Hippocampal formation (tissue), 2 donors: Measurements from ENCODE around the gene GNG4.
A peak's percentile ranks its signal among the peaks of the same experiment; 100 is the strongest.
"Not testable (repeated sequence)": the region's sequence is repeated elsewhere in the genome, so short reads cannot be mapped to it uniquely, and the experiment has no call there.

Source experiments
- DNase-seq, 2 donors: peaks; one replicate each; lab custom pipeline; 2025; lab: John Stamatoyannopoulos, UW

GNG4 gene

DNA sequence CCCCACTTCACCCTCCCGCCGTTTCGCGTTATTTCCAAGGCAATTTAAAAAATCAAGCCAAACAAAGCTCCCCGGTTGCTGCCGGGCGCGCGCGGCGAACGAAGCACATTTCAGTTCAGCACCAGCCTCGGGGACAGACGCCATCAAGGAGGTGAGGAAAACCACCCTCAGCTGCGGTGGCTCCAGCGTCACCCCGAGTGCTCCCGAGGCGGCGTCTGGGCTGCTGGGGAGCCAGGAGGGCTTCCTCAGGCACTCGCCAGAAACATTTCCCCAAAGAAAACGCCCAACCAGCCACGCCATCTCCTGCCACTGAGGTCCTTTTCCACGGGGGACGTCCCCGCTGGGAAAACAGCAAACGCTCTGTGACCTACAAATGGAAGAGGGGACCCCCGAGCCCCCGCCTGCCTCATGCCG, 623 bp downstream of the GNG4 start:
- no peak for DNase-seq

- DNase-seq: no peak
These were observed 1.1 kb downstream of the GNG4 start for GRCh38 chr1:235648407-235648907.

GRCh38 chr1:235647537-235647936, 2.0 kb downstream of the GNG4 start:
- DNase-seq: not testable (repeated sequence)

DNA sequence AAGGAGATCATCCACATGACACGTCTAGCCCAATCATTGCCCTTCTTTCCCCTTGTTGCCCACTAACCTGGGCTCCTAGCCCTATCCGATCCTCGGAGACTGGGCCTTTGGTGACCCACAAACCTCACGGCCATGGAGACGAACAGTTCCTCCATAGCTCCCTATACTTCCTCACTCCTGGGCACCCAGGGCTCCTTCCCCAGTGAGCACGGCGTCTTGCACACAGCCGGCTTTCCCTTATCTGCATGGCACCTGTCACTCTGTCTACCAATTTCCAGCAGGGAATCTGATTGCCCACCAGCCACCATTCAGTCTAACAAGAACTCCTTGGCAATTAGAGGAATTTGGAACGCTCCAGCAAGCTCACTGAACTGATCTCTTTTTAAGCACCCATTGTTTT, 3.1 kb downstream of the GNG4 start:
- DNase-seq: no peak

GRCh38 chr1:235644693-235645305, 4.8 kb downstream of the GNG4 start:
- no peak for DNase-seq

DNA sequence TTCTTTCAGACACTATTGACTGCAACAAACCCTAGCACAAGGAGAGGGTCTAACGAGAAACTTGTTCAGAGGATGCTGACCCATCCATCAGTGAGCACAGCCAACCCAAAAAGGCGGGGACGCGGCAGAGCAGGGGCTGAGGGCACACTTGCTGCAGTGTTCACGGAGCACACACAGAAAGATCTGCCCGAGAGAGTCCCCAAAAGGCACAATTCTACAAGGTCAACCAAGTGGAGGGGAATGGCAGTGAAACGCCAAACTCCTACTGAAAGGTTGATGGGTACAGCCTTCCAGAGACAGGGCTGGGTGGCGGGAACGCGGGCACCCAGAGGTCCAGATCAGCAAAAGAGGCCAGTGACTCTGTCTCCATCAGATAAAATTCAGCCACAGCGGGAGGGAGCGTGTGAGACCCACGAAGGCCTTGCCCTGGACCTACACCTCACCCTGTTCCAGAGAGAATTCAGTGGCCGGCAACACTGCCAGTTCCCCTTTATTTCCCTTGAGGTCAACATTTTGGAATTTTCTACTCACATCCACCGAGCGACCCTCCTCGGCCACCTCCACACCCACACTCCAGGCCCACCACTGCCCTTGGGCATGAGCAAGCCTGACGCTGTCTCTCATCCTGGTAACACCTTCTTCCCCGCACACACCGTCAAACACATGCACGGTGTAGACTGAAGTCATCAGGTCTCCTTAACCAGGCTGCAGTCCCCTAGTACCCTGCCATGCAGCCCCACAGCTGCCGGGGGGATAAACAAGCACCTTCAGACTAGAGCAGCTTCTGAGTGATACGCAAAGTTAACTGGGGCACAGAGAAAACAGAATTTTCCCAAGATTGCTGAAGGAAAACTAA, 5.5 kb downstream of the GNG4 start:
- no peak for DNase-seq

- no peak for DNase-seq
These were observed 6.6 kb downstream of the GNG4 start for GRCh38 chr1:235642943-235643371.

DNA sequence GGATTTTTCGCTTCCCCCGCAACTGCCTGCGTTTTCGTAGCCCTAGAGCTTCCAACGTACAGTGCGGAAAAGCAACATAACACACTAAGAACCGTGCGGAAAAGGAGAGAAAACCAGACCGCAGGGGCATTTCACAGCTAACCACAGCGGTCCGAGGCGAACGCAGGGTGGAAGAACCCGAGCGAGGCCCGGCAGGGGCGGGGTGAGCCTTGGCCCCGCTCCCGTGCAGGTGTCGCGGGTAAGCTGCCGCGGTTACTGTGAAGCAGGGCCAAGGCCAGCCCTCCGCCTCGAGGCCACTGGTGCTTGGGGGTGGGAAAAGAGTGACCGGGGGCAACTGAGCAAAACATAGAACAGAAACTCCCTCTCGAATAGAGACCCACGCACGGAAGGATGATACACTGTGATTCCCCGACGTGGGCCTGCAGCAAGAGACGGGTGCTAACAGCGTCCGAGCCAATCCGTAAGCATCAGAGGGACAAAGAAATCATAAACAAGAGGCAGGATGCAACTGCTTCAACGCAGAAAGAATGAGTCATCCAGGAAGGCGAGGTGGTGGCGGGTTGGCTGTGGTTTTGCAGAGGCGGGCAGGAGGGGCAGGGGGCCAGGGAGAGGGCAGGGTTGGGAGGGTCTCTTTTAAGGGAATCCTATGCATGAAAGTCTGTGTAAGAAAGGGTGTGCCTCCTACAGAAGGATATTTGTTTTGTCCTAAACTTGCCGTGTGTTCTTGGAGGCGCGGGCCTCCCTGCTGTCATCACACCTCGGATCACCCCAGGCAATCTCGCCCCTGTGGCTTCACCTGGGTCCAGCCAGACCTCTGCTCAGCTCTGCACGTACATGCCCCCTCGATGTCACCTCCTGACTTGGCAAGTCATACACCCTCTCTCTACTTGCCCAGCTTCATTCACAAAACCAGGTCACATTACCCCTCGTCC, 7.3 kb downstream of the GNG4 start:
- no peak for DNase-seq

DNA sequence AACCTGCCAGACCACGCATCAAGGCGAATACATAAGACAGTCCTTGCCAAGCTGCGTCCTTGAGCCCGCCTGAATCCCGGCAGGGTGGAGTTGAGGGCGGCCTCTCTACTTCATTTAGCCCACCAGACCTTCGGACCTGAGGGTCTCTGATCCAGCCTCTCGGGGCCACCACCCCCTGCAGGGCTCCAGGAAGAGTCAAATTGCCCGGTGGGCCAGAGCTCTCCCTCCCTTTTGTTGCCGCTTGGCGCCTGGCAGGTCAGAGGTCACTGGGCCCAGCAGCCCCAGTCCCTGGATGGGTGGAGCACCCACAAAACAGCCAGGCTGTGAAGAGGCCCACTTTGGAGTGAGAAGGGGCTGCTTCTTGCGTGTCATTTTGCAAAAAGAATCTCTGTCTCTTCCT, 9.0 kb downstream of the GNG4 start:
- DNase-seq: no peak

DNA sequence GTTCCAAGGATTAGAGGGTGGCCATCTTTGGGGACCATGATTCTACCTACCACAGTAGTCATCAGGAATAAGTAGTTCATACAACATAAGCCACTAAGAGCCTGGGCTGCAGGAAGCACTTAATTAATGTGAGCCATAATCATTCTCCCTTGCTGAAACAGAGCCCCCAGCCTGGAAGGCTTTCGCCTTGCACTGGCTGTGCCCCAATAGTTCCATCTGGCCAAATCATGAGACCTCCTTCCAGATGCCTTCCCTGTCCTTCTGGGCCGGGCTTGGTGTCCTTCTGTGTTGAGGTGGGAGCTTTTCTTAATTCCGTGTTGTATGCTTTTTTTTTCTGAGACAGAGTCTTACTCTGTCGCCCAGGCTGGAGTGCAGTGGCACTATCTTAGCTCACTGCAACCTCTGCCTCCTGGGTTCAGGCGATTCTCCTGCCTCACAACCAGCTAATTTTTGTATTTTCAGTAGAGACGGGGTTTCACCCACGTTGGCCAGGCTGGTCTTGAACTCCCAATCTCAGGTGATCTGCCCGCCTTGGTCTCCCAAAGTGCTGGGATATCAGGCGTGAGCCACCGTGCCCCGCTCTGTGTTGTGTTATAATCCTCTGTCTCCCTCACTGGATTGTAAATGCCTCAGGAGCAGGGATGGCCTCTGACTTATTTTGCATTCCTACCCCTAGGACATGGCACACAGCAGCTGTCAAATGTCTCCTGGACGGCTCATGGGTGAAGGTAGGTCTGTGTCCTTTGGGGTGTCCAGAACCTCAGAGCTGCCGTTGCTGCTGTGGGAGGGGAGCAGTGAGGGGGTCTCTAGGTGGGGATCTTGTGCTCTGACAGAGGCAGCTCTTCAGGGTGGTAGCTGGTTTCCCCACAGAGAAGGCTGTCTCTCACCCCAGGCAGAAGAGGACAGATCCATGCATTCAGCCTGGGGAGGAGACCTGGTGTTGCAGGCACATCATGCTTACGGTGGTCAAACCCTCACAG, 10.1 kb downstream of the GNG4 start:
- DNase-seq: no peak

DNA sequence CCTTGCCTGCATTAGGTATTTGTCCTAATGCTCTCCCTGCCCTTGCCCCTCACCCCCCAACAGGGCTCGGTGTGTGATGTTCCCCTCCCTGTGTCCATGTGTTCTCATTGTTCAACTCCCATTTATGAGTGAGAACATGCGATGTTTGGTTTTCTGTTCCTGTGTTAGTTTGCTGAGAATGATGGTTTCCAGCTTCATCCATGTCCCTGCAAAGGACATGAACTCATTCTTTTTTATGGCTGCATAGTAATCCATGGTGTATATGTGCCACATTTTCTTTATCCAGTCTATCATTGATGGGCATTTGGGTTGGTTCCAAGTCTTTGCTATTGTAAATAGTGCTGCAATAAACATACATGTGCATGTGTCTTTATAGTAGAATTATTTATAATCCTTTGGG, 11.0 kb downstream of the GNG4 start:
- DNase-seq: not testable (repeated sequence)

DNA sequence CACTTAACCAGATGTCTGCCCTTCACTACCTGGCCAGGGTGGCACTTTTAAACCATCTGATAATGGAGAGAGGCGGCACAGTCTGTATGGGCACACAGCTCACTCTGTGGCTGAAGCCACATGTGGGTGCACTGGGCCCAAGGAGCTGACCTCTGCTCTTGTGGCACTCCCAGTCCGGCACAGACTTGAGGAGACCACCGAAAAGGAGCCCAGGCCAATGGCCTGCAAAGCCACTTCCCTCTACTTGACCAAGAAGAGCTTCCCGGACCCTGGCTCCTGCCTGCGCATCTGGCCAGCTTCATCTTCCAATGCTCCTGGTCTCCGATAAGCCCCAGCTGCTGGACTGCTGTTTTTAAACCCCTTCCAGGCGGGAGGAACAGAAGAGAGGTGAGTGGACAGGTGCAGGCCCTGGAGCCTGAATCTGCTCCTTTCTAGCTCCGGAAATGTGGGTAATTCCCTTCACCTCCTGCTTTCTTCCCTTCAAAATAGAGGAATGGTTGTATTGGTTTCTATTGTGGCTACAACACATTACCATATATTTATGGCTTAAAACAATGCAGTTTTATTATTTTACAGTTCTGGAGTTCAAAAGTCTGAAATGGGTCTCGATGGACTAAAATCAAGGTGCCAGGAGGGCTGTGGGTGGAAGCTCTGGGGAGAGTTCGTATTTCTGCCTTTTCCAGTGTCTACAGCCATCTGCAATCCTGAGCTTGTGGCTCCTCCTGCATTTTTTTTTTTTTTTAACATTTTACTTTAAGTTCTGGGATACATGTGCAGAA, 11.6 kb downstream of the GNG4 start:
- no peak for DNase-seq

- DNase-seq: no peak
These were observed 13.5 kb downstream of the GNG4 start for GRCh38 chr1:235635938-235636662.

DNA sequence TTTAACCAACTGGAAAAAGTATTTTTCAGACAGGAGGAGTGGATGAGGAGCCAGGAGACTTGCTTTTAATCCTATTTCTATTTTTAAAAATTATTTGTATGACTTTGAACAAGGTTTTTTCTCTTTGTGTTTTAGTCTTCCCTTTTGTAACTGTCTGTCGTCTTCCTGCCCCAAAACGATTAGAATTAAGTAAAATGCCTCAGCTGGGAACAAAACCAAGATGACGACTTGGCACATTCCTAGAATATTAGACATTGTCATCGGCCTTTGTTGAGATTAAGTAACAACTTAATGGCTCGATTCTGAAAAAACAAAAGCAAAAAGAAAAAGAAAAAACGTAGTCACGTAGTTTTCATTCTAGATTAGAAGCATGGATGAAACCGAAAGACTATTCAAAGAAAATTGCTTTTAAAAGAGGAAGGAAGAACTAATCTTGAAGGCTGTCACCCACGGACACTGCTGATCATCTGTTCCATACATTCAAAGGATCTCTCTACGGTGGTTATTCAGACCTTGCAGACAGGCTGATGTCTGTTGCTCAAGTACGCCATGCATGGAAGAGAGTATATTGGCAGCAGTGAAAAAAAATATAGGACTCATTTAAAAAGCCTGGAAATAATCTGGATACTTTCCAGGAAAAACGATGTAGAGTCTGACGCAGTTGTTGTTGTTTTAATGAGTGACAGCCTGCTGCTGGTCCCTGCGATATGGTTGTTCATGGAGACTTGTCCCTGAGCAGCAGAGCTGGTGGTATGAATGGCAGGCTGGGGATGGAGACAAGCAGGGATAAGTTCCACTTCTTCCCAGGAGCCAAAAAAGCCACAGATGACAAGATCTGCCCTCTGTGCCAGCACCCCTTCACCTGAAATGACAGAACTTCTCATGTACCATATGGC, 16.8 kb downstream of the GNG4 start:
- DNase-seq: no peak

- no peak for DNase-seq
These were observed 17.8 kb downstream of the GNG4 start for GRCh38 chr1:235631816-235632215.

DNA sequence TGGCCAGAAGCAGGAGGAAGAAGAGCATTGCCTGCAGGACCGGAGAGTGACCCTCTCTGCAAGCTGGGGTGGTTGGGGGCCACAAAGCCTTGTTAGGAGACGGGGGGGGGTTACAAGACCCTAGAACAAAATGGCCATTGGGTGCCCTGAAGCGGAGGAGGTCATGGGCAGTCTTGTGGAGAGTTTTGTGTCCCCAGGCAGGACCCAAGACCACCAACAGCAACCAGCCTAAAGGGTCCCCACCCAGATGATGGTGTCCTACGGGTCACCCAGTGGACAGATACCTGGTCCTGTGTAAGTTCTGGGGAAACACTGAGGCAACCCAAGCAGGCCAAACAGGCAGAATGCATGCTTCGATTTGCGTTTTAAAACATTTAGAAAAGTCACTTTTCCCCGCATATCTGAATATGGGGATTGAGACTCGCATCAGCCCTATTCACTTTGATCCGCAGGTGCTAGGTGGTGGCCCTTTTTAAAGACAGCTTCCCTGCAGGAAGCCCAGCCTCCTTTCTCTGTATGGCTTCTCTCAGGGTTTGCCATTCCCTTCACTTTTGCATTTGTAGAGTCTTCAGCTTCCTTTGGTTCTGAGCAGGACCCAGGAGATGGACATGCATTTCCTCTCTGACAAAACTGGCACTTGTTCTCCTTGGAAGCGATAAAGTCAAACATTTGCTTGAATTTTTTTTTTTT, 21.1 kb downstream of the GNG4 start:
- DNase-seq: no peak

DNA sequence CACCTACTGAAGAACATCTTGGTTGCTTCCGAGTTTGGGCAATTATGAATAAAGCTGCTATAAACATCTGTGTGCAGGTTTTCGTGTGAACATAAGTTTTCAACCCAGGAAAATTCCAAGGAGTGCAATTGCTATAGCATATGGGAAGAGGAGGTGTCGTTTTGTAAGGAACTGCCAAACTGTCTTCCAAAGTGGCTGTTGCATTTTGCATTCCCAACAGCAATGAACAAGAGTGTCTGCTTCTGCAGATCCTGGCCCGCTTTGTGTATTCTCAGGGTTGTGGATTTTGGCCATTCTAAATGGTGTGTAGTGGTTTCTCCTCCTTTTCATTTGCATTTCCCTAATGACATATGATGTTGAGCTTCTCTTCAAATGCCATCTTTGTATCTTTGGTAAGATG, 23.8 kb downstream of the GNG4 start:
- peak in 1 of 2 donors; percentile 14 for DNase-seq

- no peak for DNase-seq
These were observed 24.2 kb downstream of the GNG4 start for GRCh38 chr1:235625340-235625739.
